ENCODE data around the gene JAM2. TPM values are rescaled to one million over a fixed set of nuclear protein-coding genes. Genes with fewer than 3 reads are reported as not detected.
"Not testable (repeated sequence)": the region's sequence is repeated elsewhere in the genome, so short reads cannot be mapped to it uniquely, and the experiment has no call there.

JAM2 gene
- polyA plus RNA-seq, 4 donors, result 0.27 to 13.3 (median 6.3) TPM; not detected in 1

GRCh38 chr21:25688275-25689155, 49.5 kb downstream of the JAM2 start:
- Histone ChIP-seq H3K9me3 (ENCODE audit: control insufficient read depth in 2 of 2, insufficient read depth in 1 of 2, low read depth in 1 of 2, low read length in 1 of 2) (no peaks in the 10 kb centered on the region), H3K4me3 (ENCODE audit: low read depth in 1 of 3, low read length in 3 of 3) (no peak overlapping the region), H3K27ac (ENCODE audit: low read depth in 1 of 3, low read length in 2 of 3) (no peak overlapping the region), H3K36me3 (ENCODE audit: control insufficient read depth in 3 of 3, insufficient read depth in 2 of 3, low read depth in 1 of 3, low read length in 3 of 3) (peaks cover 0 to 2% (median 0%) of the 10 kb centered on the region in 3 donors), H3K27me3 (ENCODE audit: control insufficient read depth in 3 of 3, insufficient read depth in 3 of 3, low read length in 3 of 3) (no peaks in the 10 kb centered on the region), H3K4me1 (ENCODE audit: control insufficient read depth in 3 of 3, insufficient read depth in 2 of 3, low read depth in 1 of 3, low read length in 2 of 3) (no peaks in the 10 kb centered on the region)
- WGBS, 3 donors, result 63 to 76% (median 75%) methylated on average over 9 of the region's 9 CpGs
- DNase-seq (no peak), FAIRE-seq (no peak)

- H3K4me3 ChIP-seq (ENCODE audit: low read depth in 1 of 3, low read length in 3 of 3), result no peak overlapping the region
- DNase-seq, result no peak
- no peak for FAIRE-seq
- H3K9me3 ChIP-seq (ENCODE audit: control insufficient read depth in 2 of 2, insufficient read depth in 1 of 2, low read depth in 1 of 2, low read length in 1 of 2), result no peaks in the 10 kb centered on the region
- WGBS, 3 donors, result 73 to 82% (median 75%) methylated on average over 1 of the region's 1 CpG
- peaks cover 0 to 2% (median 0%) of the 10 kb centered on the region in 3 donors for H3K36me3 ChIP-seq (ENCODE audit: control insufficient read depth in 3 of 3, insufficient read depth in 2 of 3, low read depth in 1 of 3, low read length in 3 of 3)
- no peaks in the 10 kb centered on the region for H3K4me1 ChIP-seq (ENCODE audit: control insufficient read depth in 3 of 3, insufficient read depth in 2 of 3, low read depth in 1 of 3, low read length in 2 of 3)
- H3K27ac ChIP-seq (ENCODE audit: low read depth in 1 of 3, low read length in 2 of 3), result no peak overlapping the region
- H3K27me3 ChIP-seq (ENCODE audit: control insufficient read depth in 3 of 3, insufficient read depth in 3 of 3, low read length in 3 of 3), result no peaks in the 10 kb centered on the region
These were observed 50.2 kb downstream of the JAM2 start for GRCh38 chr21:25689226-25689625.

- no peaks in the 10 kb centered on the region for H3K4me1 ChIP-seq (ENCODE audit: control insufficient read depth in 3 of 3, insufficient read depth in 2 of 3, low read depth in 1 of 3, low read length in 2 of 3)
- 64 to 82% (median 80%) methylated on average over 3 of the region's 3 CpGs for WGBS, 3 donors
These were observed 52.9 kb downstream of the JAM2 start for GRCh38 chr21:25691976-25692375.

GRCh38 chr21:25695461-25695860, 56.4 kb downstream of the JAM2 start:
- DNase-seq; H3K27me3 ChIP-seq (ENCODE audit: control insufficient read depth in 3 of 3, insufficient read depth in 3 of 3, low read length in 3 of 3); H3K27ac ChIP-seq (ENCODE audit: low read depth in 1 of 3, low read length in 2 of 3); FAIRE-seq; H3K4me3 ChIP-seq (ENCODE audit: low read depth in 1 of 3, low read length in 3 of 3); H3K36me3 ChIP-seq (ENCODE audit: control insufficient read depth in 3 of 3, insufficient read depth in 2 of 3, low read depth in 1 of 3, low read length in 3 of 3); H3K9me3 ChIP-seq (ENCODE audit: control insufficient read depth in 2 of 2, insufficient read depth in 1 of 2, low read depth in 1 of 2, low read length in 1 of 2); H3K4me1 ChIP-seq (ENCODE audit: control insufficient read depth in 3 of 3, insufficient read depth in 2 of 3, low read depth in 1 of 3, low read length in 2 of 3): not testable (repeated sequence)
- WGBS, 3 donors, result 90 to 98% (median 94%) methylated on average over 21 to 36 of the region's 36 CpGs

More at GRCh38 chr21:25691976-25692375, 52.9 kb downstream of the JAM2 start:
- no peak for DNase-seq
- Histone ChIP-seq H3K9me3 (ENCODE audit: control insufficient read depth in 2 of 2, insufficient read depth in 1 of 2, low read depth in 1 of 2, low read length in 1 of 2) (no peaks in the 10 kb centered on the region), H3K36me3 (ENCODE audit: control insufficient read depth in 3 of 3, insufficient read depth in 2 of 3, low read depth in 1 of 3, low read length in 3 of 3) (peaks cover 0 to 2% (median 0%) of the 10 kb centered on the region in 3 donors), H3K27ac (ENCODE audit: low read depth in 1 of 3, low read length in 2 of 3) (no peak overlapping the region), H3K4me3 (ENCODE audit: low read depth in 1 of 3, low read length in 3 of 3) (no peak overlapping the region), H3K27me3 (ENCODE audit: control insufficient read depth in 3 of 3, insufficient read depth in 3 of 3, low read length in 3 of 3) (no peaks in the 10 kb centered on the region)
- FAIRE-seq, result no peak

DNA sequence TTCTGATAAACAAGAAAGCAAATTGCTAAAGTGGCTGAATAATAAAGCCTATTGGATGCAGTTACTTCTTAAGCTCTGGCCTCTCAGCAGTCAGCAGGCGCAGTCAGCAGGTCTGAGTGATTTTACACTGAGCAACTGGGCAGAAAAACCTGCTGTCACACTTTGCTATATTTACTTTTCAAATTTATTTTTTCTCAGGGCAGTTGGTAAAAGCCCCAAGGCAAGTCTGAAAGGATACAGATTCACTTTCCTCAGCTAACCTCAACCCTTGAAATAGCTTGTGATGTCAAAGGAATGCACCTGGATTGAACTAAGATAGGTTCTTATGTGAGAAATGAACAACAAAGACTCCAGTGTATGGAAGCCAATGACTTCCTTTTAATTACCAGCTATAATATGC, 61.7 kb downstream of the JAM2 start:
- no peaks in the 10 kb centered on the region for H3K9me3 ChIP-seq (ENCODE audit: control insufficient read depth in 2 of 2, insufficient read depth in 1 of 2, low read depth in 1 of 2, low read length in 1 of 2)
- H3K4me1 ChIP-seq (ENCODE audit: control insufficient read depth in 3 of 3, insufficient read depth in 2 of 3, low read depth in 1 of 3, low read length in 2 of 3), result no peaks in the 10 kb centered on the region
- H3K27me3 ChIP-seq (ENCODE audit: control insufficient read depth in 3 of 3, insufficient read depth in 3 of 3, low read length in 3 of 3), result no peaks in the 10 kb centered on the region
- H3K4me3 ChIP-seq (ENCODE audit: low read depth in 1 of 3, low read length in 3 of 3), result no peak overlapping the region
- no peaks in the 10 kb centered on the region for H3K36me3 ChIP-seq (ENCODE audit: control insufficient read depth in 3 of 3, insufficient read depth in 2 of 3, low read depth in 1 of 3, low read length in 3 of 3)
- WGBS, 3 donors, result 93 to 100% (median 96%) methylated on average over 1 of the region's 1 CpG
- DNase-seq (no peak), FAIRE-seq (no peak)
- H3K27ac ChIP-seq (ENCODE audit: low read depth in 1 of 3, low read length in 2 of 3), result no peak overlapping the region

DNA sequence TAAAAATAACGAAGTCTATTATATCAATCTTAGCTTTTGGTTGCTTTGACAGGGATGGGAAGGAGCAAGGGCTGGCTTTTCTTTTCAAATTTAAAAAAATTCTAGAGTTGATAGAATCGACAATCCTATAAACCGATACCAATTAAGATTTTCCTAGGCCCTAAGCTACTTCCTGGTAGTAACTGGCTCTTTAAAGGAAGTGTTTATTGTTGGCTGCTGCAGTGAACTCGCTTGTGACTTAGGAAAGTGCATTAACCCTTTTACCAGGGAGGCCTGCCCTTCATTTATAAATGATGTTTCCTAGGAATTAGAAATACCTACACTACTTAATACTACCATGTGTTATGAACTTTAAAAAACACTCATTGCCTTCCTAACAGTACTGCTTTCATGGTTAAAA, 62.5 kb downstream of the JAM2 start:
- Histone ChIP-seq H3K4me1 (ENCODE audit: control insufficient read depth in 3 of 3, insufficient read depth in 2 of 3, low read depth in 1 of 3, low read length in 2 of 3) (no peaks in the 10 kb centered on the region), H3K27me3 (ENCODE audit: control insufficient read depth in 3 of 3, insufficient read depth in 3 of 3, low read length in 3 of 3) (no peaks in the 10 kb centered on the region), H3K36me3 (ENCODE audit: control insufficient read depth in 3 of 3, insufficient read depth in 2 of 3, low read depth in 1 of 3, low read length in 3 of 3) (no peaks in the 10 kb centered on the region), H3K9me3 (ENCODE audit: control insufficient read depth in 2 of 2, insufficient read depth in 1 of 2, low read depth in 1 of 2, low read length in 1 of 2) (no peaks in the 10 kb centered on the region), H3K4me3 (ENCODE audit: low read depth in 1 of 3, low read length in 3 of 3) (no peak overlapping the region), H3K27ac (ENCODE audit: low read depth in 1 of 3, low read length in 2 of 3) (no peak overlapping the region)
- no peak for FAIRE-seq
- no peak for DNase-seq
- 51 to 62% (median 61%) methylated on average over 4 of the region's 4 CpGs for WGBS, 3 donors

DNA sequence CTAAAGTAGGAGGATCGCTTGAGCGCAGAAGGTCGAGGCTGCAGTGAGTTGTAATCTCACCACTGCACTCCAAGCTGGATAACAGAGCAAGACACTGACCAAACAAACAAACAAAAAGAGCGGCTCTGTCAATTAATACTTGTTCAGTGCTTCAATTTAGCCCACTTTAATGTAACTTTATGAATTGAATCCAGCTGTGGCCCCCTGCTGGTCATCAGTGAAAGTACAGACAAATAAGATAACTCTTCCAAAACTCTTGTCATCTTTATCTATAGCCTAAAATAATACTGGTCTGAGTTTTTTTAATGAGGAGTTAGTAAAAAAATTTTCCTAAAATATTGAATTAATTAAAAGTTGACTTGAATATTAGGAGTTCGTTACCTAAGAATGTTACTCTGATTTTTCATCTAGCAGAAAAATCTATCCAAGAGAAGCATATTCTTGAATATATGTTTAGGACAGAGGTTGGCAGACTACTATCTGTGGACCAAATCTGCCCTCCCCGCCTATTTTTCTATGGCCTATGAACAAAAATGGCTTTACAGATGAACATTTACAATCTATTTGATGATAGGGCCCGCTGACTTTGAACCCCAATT, 69.5 kb downstream of the JAM2 start:
- H3K36me3 ChIP-seq (ENCODE audit: control insufficient read depth in 3 of 3, insufficient read depth in 2 of 3, low read depth in 1 of 3, low read length in 3 of 3), result no peaks in the 10 kb centered on the region
- no peaks in the 10 kb centered on the region for H3K27me3 ChIP-seq (ENCODE audit: control insufficient read depth in 3 of 3, insufficient read depth in 3 of 3, low read length in 3 of 3)
- 49 to 57% (median 51%) methylated on average over 7 of the region's 7 CpGs for WGBS, 3 donors
- no peak for FAIRE-seq
- H3K9me3 ChIP-seq (ENCODE audit: control insufficient read depth in 2 of 2, insufficient read depth in 1 of 2, low read depth in 1 of 2, low read length in 1 of 2), result no peaks in the 10 kb centered on the region
- H3K4me1 ChIP-seq (ENCODE audit: control insufficient read depth in 3 of 3, insufficient read depth in 2 of 3, low read depth in 1 of 3, low read length in 2 of 3), result no peaks in the 10 kb centered on the region
- no peak overlapping the region for H3K27ac ChIP-seq (ENCODE audit: low read depth in 1 of 3, low read length in 2 of 3)
- DNase-seq, result peak; percentile 32 to 38
- no peak overlapping the region for H3K4me3 ChIP-seq (ENCODE audit: low read depth in 1 of 3, low read length in 3 of 3)

DNA sequence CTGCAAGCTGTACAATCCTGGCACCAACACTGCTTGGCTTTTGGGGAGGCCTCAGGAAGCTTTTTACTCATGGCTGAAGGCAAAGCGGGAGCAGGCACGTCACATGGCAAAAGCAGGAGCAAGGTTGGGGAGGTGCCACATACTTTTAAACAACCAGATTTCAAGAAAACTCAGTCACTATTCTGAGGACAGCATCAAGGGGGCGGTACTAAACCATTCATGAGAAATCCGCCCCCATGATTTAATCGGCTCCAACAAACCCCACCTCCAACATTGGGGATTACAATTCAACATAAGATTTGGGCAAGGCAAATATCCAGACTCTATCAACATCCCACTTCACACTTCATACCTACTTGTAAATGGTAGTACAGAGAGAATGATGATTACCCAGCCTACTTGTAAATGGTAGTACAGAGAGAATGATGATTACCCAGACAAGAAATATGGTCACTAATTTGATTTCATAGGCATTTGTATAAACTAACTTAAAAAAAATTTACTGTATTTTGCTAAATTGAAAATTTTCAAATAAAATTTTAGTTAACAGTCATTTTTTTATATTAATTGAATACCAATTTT, 70.7 kb downstream of the JAM2 start:
- WGBS, 3 donors, result 85 to 93% (median 86%) methylated on average over 5 of the region's 5 CpGs
- FAIRE-seq, result no peak

More for the DNA sequence above, 70.7 kb downstream of the JAM2 start:
- H3K36me3 ChIP-seq (ENCODE audit: control insufficient read depth in 3 of 3, insufficient read depth in 2 of 3, low read depth in 1 of 3, low read length in 3 of 3), result no peaks in the 10 kb centered on the region
- H3K4me3 ChIP-seq (ENCODE audit: low read depth in 1 of 3, low read length in 3 of 3), result no peak overlapping the region
- no peaks in the 10 kb centered on the region for H3K4me1 ChIP-seq (ENCODE audit: control insufficient read depth in 3 of 3, insufficient read depth in 2 of 3, low read depth in 1 of 3, low read length in 2 of 3)
- no peak overlapping the region for H3K27ac ChIP-seq (ENCODE audit: low read depth in 1 of 3, low read length in 2 of 3)
- no peaks in the 10 kb centered on the region for H3K27me3 ChIP-seq (ENCODE audit: control insufficient read depth in 3 of 3, insufficient read depth in 3 of 3, low read length in 3 of 3)
- no peak for DNase-seq
- no peaks in the 10 kb centered on the region for H3K9me3 ChIP-seq (ENCODE audit: control insufficient read depth in 2 of 2, insufficient read depth in 1 of 2, low read depth in 1 of 2, low read length in 1 of 2)
